OCI-LY7 (cell line): ENCODE data around the gene PAX2. TPM values are rescaled to one million over a fixed set of nuclear protein-coding genes. Genes with fewer than 3 reads are reported as not detected.

Experiments used
- BruUV-seq: library from RNA; stranded (reverse); fragments of 400-500 nt; replicated peaks from 2 replicates; lab custom pipeline; 2021; lab: Mats Ljungman, UMichigan
- CTCF ChIA-PET: fragments of 300-600 bp; sonication (Branson Sonifier 250); formaldehyde crosslinking; loops from one replicate; lab custom pipeline; 2022; ENCODE audit warnings: antibody characterized with exemption; ENCODE audit not compliant: unreplicated experiment; lab: Charles Lee
- POLR2A ChIA-PET: fragments of 300-600 bp; sonication (Branson Sonifier 250); formaldehyde crosslinking; loops from one replicate; lab custom pipeline; 2022; ENCODE audit warnings: antibody characterized with exemption; lab: Charles Lee
- DNase-seq: peaks from one replicate; pipeline ENCODE4 v3.0.0-alpha.2; 2015; ENCODE audit warnings: low spot score
- H2AFZ ChIP-seq: fragments of 200-600 bp; sonication (generic), shearing (Covaris generic); 2 replicates; pipeline ENCODE4 v1.6.1; 2014; ENCODE audit warnings: mild to moderate bottlenecking, antibody characterized with exemption, low read length, moderate library complexity
- H3K27ac ChIP-seq: fragments of 200-600 bp; sonication (generic); 2 replicates; pipeline ENCODE4 v1.5.1; 2014; ENCODE audit warnings: mixed run types, low read depth, mild to moderate bottlenecking, moderate library complexity, low read length, inconsistent platforms; ENCODE audit not compliant: poor library complexity, severe bottlenecking
- H3K36me3 ChIP-seq: fragments of 200-600 bp; sonication (generic); 2 replicates; pipeline ENCODE4 v1.6.1; 2014; ENCODE audit warnings: mild to moderate bottlenecking, antibody characterized with exemption, low read length, moderate library complexity, mixed read lengths; ENCODE audit not compliant: insufficient read depth
- H3K4me1 ChIP-seq: fragments of 200-600 bp; sonication (generic); 2 replicates; pipeline ENCODE4 v1.5.1; 2014; ENCODE audit warnings: mild to moderate bottlenecking, low read length; ENCODE audit not compliant: insufficient read depth, poor library complexity, severe bottlenecking
- H3K4me2 ChIP-seq: fragments of 200-600 bp; sonication (generic); 2 replicates; pipeline ENCODE4 v1.6.1; 2014; ENCODE audit warnings: mild to moderate bottlenecking, low read length
- H3K4me3 ChIP-seq: fragments of 200-600 bp; sonication (generic); 2 replicates; pipeline ENCODE4 v1.5.1; 2014; ENCODE audit warnings: mild to moderate bottlenecking, low read depth, low read length; ENCODE audit not compliant: poor library complexity, severe bottlenecking
- H3K79me2 ChIP-seq: fragments of 200-600 bp; sonication (generic); 2 replicates; pipeline ENCODE4 v1.6.1; 2016; ENCODE audit warnings: low read depth, mild to moderate bottlenecking, low read length, moderate library complexity, mixed read lengths; ENCODE audit not compliant: insufficient read depth
- H3K9me2 ChIP-seq: fragments of 200-600 bp; sonication (generic); 2 replicates; pipeline ENCODE4 v1.6.1; 2016; ENCODE audit warnings: mild to moderate bottlenecking, low read length, mixed read lengths; ENCODE audit not compliant: insufficient read depth
- H3K9me3 ChIP-seq: fragments of 200-600 bp; sonication (generic); 2 replicates; pipeline ENCODE4 v1.6.1; 2014; ENCODE audit warnings: mild to moderate bottlenecking, mixed run types, low read length, mixed read lengths
- H4K20me1 ChIP-seq: fragments of 200-600 bp; sonication (generic); 2 replicates; pipeline ENCODE4 v1.6.1; 2014; ENCODE audit warnings: mild to moderate bottlenecking, antibody characterized with exemption, low read length, moderate library complexity, mixed read lengths; ENCODE audit not compliant: insufficient read depth
- EZH2phosphoT487 ChIP-seq: fragments of 200-600 bp; sonication (generic); IDR thresholded peaks from 2 replicates; pipeline ENCODE4 v1.6.1; 2018; ENCODE audit warnings: low read depth, borderline replicate concordance, mild to moderate bottlenecking, mixed run types, antibody characterized with exemption, low read length, moderate library complexity, mixed read lengths
- intact Hi-C: fragments of 100-400 bp; cut with micrococcal nuclease; formaldehyde crosslinking; loops from one replicate; pipeline ENCODE4 v1.10.0; 2022; ENCODE audit not compliant: unreplicated experiment
- total RNA-seq, 2 experiments: library from RNA; depleted of rRNA in 1 of 2; stranded (reverse); fragments of >200 nt in 1 of 2; shearing (Covaris generic) in 1 of 2; gene quantifications; 2 replicates each; pipeline ENCODE4 v1.2.3, GENCODE V29; 2014 to 2022
- TF ChIP-seq, protein P1 (sequence below): fragments of 200-600 bp; sonication (generic); conservative IDR thresholded peaks from 2 replicates; pipeline ENCODE4 v1.5.1; 2014; ENCODE audit warnings: mild to moderate bottlenecking, antibody characterized with exemption, low read length, moderate library complexity, mixed read lengths

The PAX2 gene
- total RNA-seq, 2 experiments from 2014 or later, result not detected

DNA sequence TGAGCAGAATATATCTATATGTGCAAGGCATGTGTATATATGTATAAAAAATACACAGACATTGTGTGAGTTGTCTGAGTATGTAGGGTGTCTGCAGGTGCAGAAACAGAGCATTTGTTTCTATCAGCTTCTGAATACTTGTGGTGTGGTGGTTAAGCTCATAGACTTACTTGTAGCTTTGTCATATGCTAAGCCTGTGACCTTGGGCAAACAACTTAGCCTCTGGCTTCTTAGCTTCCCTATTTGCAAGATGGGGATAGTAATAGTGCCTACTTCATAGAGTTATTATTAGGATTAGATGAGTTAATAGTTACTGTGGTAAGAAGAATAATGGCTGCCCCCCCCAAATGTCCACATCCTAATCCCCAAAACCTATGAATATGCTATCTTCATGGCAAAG lies 28.2 kb upstream of the PAX2 start:
- intact Hi-C loops, result no loop called here
- H3K27ac ChIP-seq, result no peak overlapping the region
- no peaks in the 10 kb centered on the region for H3K36me3 ChIP-seq
- no peaks in the 10 kb centered on the region for H3K79me2 ChIP-seq
- ChIA-PET CTCF (no interaction called here), POLR2A (no interaction called here)
- no peak for TF ChIP-seq EZH2phosphoT487
- TF ChIP-seq, protein P1, sequence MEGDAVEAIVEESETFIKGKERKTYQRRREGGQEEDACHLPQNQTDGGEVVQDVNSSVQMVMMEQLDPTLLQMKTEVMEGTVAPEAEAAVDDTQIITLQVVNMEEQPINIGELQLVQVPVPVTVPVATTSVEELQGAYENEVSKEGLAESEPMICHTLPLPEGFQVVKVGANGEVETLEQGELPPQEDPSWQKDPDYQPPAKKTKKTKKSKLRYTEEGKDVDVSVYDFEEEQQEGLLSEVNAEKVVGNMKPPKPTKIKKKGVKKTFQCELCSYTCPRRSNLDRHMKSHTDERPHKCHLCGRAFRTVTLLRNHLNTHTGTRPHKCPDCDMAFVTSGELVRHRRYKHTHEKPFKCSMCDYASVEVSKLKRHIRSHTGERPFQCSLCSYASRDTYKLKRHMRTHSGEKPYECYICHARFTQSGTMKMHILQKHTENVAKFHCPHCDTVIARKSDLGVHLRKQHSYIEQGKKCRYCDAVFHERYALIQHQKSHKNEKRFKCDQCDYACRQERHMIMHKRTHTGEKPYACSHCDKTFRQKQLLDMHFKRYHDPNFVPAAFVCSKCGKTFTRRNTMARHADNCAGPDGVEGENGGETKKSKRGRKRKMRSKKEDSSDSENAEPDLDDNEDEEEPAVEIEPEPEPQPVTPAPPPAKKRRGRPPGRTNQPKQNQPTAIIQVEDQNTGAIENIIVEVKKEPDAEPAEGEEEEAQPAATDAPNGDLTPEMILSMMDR, result no peak
- H3K4me1 ChIP-seq, result no peaks in the 10 kb centered on the region
- no peaks in the 10 kb centered on the region; the same call in 1 of the 2 replicates for H4K20me1 ChIP-seq
- no TSS peak for BruUV-seq
- H3K4me2 ChIP-seq, result no peak overlapping the region
- H3K9me3 ChIP-seq, result no peaks in the 10 kb centered on the region
- H3K9me2 ChIP-seq, result no peaks in the 10 kb centered on the region
- no peak overlapping the region for H3K4me3 ChIP-seq
- no peak for DNase-seq
- H2AFZ ChIP-seq, result no peak overlapping the region

DNA sequence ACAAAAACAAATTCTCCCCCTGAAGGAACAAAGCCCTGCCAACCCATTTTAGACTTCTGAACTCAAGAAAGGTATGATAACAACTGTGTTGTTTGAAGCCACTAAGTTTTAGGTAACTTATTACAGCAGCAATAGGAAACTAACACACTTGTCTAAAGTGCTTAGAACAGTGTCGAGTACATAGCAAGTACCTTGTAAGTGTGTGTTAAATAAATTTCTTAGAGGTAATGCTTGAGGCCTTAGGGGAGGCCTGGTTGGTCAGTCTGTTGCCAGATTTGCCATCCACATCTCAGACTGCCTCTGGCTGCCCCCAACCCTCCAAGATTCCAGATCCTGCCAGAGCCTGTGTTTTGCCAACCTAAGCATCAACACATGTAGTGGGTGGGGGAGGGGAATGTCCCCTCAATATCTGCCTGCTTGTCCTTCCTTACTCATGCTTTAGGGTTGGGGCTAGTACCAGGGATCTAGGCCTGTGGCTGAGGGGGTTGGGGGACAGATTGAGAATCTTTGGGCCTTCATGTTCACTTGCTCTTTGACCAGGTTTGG lies 27.1 kb upstream of the PAX2 start:
- Histone ChIP-seq H3K9me3 (no peaks in the 10 kb centered on the region), H2AFZ (no peak overlapping the region), H4K20me1 (no peaks in the 10 kb centered on the region; the same call in 1 of the 2 replicates), H3K4me2 (no peak overlapping the region), H3K4me1 (no peaks in the 10 kb centered on the region), H3K4me3 (no peak overlapping the region), H3K9me2 (no peaks in the 10 kb centered on the region), H3K36me3 (no peaks in the 10 kb centered on the region), H3K79me2 (no peaks in the 10 kb centered on the region), H3K27ac (no peak overlapping the region)
- TF ChIP-seq, protein P1, result no peak
- no peak for TF ChIP-seq EZH2phosphoT487
- ChIA-PET POLR2A (no interaction called here), CTCF (no interaction called here)
- DNase-seq, result no peak
- intact Hi-C loops, result no loop called here
- no TSS peak for BruUV-seq

DNA sequence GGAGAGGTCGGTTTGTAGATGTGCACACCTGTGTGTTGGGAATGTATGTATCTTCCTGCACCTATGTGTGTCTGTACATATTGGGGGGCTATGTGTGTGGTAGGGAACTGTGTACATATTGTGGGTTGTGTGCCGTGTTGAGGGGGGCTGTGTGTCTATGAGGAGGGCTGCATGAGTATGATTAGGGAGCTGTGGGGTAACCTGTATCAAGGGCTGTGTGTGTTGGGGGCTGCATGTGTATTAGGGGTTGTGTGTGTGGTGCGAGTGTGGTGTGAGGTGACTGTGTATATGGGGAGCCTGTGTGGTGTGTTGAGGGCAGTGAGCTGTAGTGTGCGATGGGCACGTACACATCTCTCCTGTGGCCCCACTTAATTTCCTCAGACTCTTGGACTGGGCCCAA lies 22.2 kb upstream of the PAX2 start:
- no peaks in the 10 kb centered on the region for H3K9me3 ChIP-seq
- no TSS peak for BruUV-seq

More for the DNA sequence above, 22.2 kb upstream of the PAX2 start:
- POLR2A ChIA-PET, result no interaction called here
- Histone ChIP-seq H3K4me2 (no peak overlapping the region), H3K4me3 (no peak overlapping the region), H3K27ac (no peak overlapping the region), H3K79me2 (no peaks in the 10 kb centered on the region), H3K9me2 (no peaks in the 10 kb centered on the region), H4K20me1 (no peaks in the 10 kb centered on the region), H2AFZ (no peak overlapping the region), H3K4me1 (no peaks in the 10 kb centered on the region), H3K36me3 (no peaks in the 10 kb centered on the region)
- DNase-seq, result no peak
- CTCF ChIA-PET, result no interaction called here
- no peak for TF ChIP-seq EZH2phosphoT487
- TF ChIP-seq, protein P1, result no peak
- intact Hi-C loops, result no loop called here
